HepG2 (cell line): ENCODE results near the gene APLP1. TPM values are rescaled to one million over a fixed set of nuclear protein-coding genes. Genes with fewer than 3 reads are reported as not detected.

Source experiments
- AGO2 ChIP-seq: fragments of 200-400 bp; formaldehyde crosslinking; optimal IDR thresholded peaks from 2 replicates; pipeline ENCODE3; 2017; ENCODE audit warnings: mild to moderate bottlenecking, low read depth, low read length, moderate library complexity
- CREM ChIP-seq, 2 experiments: sonication (generic) in 1 of 2; formaldehyde crosslinking in 1 of 2; IDR thresholded peaks; 2 replicates each; pipeline versions ENCODE4 v1.4.0 to v1.6.1; 2016 to 2020; ENCODE audit warnings: antibody characterized with exemption in 1 of 2, mild to moderate bottlenecking in 1 of 2, missing genetic modification reagents in 1 of 2
- FOXP4 ChIP-seq: sonication (generic); formaldehyde crosslinking; IDR thresholded peaks from 2 replicates; pipeline ENCODE4 v1.4.0; 2020; ENCODE audit warnings: missing genetic modification reagents
- MAFG ChIP-seq: sonication (generic); formaldehyde crosslinking; IDR thresholded peaks from 2 replicates; pipeline ENCODE4 v1.5.1; 2020; ENCODE audit warnings: mild to moderate bottlenecking, missing genetic modification reagents
- MAZ ChIP-seq, 2 experiments: sonication (generic) in 1 of 2; formaldehyde crosslinking in 1 of 2; IDR thresholded peaks; 2 replicates each; pipeline versions ENCODE4 v1.5.0 to v1.6.1; 2012 to 2020; ENCODE audit warnings: low read depth in 2 of 2, mild to moderate bottlenecking in 2 of 2, borderline replicate concordance in 1 of 2, improper control_type of control experiment in 1 of 2, low read length in 1 of 2, missing genetic modification reagents in 1 of 2, moderate library complexity in 1 of 2
- MXD3 ChIP-seq: IDR thresholded peaks from 2 replicates; pipeline ENCODE4 v1.6.1; 2016; ENCODE audit warnings: mild to moderate bottlenecking, missing biosample characterization, missing genetic modification reagents
- NFE2L2 ChIP-seq: fragments of 150-350 bp; IDR thresholded peaks from 2 replicates; pipeline ENCODE4 v1.6.1; 2014; ENCODE audit warnings: low read length
- POLR2A ChIP-seq, 2 experiments: IDR thresholded peaks; 2 replicates each; pipeline ENCODE4 v1.6.1; 2011; ENCODE audit warnings: low read depth in 2 of 2, low read length in 2 of 2, mild to moderate bottlenecking in 1 of 2, moderate library complexity in 1 of 2; ENCODE audit not compliant: insufficient read depth in 1 of 2
- PPARG ChIP-seq: conservative IDR thresholded peaks from 2 replicates; pipeline ENCODE4 v1.6.1; 2016; ENCODE audit warnings: missing biosample characterization, missing genetic modification reagents
- SIX4 ChIP-seq: sonication (generic); formaldehyde crosslinking; IDR thresholded peaks from 2 replicates; pipeline ENCODE4 v1.4.0; 2020; ENCODE audit warnings: missing genetic modification reagents
- SMAD3 ChIP-seq: sonication (generic); formaldehyde crosslinking; IDR thresholded peaks from 2 replicates; pipeline ENCODE4 v1.4.0; 2020; ENCODE audit warnings: missing genetic modification reagents
- TP53 ChIP-seq: sonication (generic); formaldehyde crosslinking; conservative IDR thresholded peaks from 2 replicates; pipeline ENCODE4 v1.4.0; 2020; ENCODE audit warnings: missing genetic modification reagents
- ZBED4 ChIP-seq: sonication (generic); formaldehyde crosslinking; IDR thresholded peaks from 2 replicates; pipeline ENCODE4 v1.4.0; 2020; ENCODE audit warnings: missing genetic modification reagents, borderline replicate concordance
- ZBTB21 ChIP-seq: sonication (generic); formaldehyde crosslinking; IDR thresholded peaks from 2 replicates; pipeline ENCODE4 v1.4.0; 2020; ENCODE audit warnings: missing genetic modification reagents
- ZEB1 ChIP-seq: IDR thresholded peaks from 2 replicates; pipeline ENCODE4 v1.6.1; 2012; ENCODE audit warnings: mild to moderate bottlenecking, low read depth, inconsistent platforms; ENCODE audit not compliant: insufficient replicate concordance
- ZNF296 ChIP-seq: sonication (generic); formaldehyde crosslinking; conservative IDR thresholded peaks from 2 replicates; pipeline ENCODE4 v1.5.0; 2020; ENCODE audit warnings: mild to moderate bottlenecking, missing genetic modification reagents
- ZNF414 ChIP-seq: sonication (generic); formaldehyde crosslinking; IDR thresholded peaks from 2 replicates; pipeline ENCODE4 v1.5.0; 2020; ENCODE audit warnings: missing genetic modification reagents
- ZNF503 ChIP-seq: sonication (generic); formaldehyde crosslinking; IDR thresholded peaks from 2 replicates; pipeline ENCODE4 v1.4.0; 2020; ENCODE audit warnings: missing genetic modification reagents
- ZNF784 ChIP-seq: sonication (generic); formaldehyde crosslinking; IDR thresholded peaks from 2 replicates; pipeline ENCODE4 v1.5.1; 2020; ENCODE audit warnings: missing genetic modification reagents, mild to moderate bottlenecking, borderline replicate concordance
- polyA plus RNA-seq, 8 experiments: library from polyadenylated mRNA; depleted of rRNA in 3 of 8; stranded (reverse) in 7 of 8; unstranded in 1 of 8; fragments of >200 nt; fragmentation: Illumina TruSeq in 4 of 8; extraction: Trizol in 4 of 8; gene quantifications; 2 replicates each; pipeline versions ENCODE4 v1.2.1 to v1.2.3, GENCODE V29; 2011 to 2016; ENCODE audit warnings: low read depth in 4 of 8, missing spikeins in 1 of 8, mixed read lengths in 1 of 8; ENCODE audit not compliant: insufficient read depth in 1 of 8
- total RNA-seq, 5 experiments: library from RNA; depleted of rRNA; stranded (reverse); fragments of >200 nt; fragmentation: Illumina TruSeq; extraction: Trizol; gene quantifications; 2 replicates each; pipeline ENCODE4 v1.2.3, GENCODE V29; 2016; ENCODE audit warnings: low read depth in 1 of 5

The APLP1 gene
- total and polyA plus RNA-seq, 2 of the 13 experiments (the other 11 are each of a cell fraction or from before 2014, with no cell fraction given), result 2.0 to 2.9 TPM

GRCh38 chr19:35899547-35900214, 31.3 kb downstream of the APLP1 start (continued):
- no peak for TF ChIP-seq ZNF296 (CRISPR knock-in tag)
- TF ChIP-seq MAFG (CRISPR knock-in tag), result no peak
- no peak for TF ChIP-seq TP53 (CRISPR knock-in tag)
- TF ChIP-seq PPARG (CRISPR knock-in tag), result no peak
- no peak for TF ChIP-seq ZEB1
- TF ChIP-seq FOXP4 (CRISPR knock-in tag), result no peak
- TF ChIP-seq NFE2L2, result no peak
- TF ChIP-seq MXD3 (CRISPR knock-in tag), result no peak
- peak; percentile 51; the same call in 1 of the 2 replicates for TF ChIP-seq ZNF414
- TF ChIP-seq ZBED4 (CRISPR knock-in tag), result no peak
- TF ChIP-seq MAZ (IDR thresholded peaks at IDR 0.05; ENCODE audit: borderline replicate concordance, low read depth, low read length), result peak; percentile 81
- TF ChIP-seq MAZ (CRISPR knock-in tag; IDR thresholded peaks at IDR 0.05; ENCODE audit: low read depth), result peak; percentile 70; the same call in 1 of the 2 replicates
- TF ChIP-seq POLR2A (IDR thresholded peaks at IDR 0.05; ENCODE audit: insufficient read depth in 1 of 2, low read depth in 2 of 2, low read length in 2 of 2), result peak in 1 of 2 experiments; percentile 57; a peak in 2 of 4 replicates
- TF ChIP-seq CREM (IDR thresholded peaks at IDR 0.05), result no peak
- TF ChIP-seq CREM (CRISPR knock-in tag; IDR thresholded peaks at IDR 0.05), result no peak
- TF ChIP-seq ZNF784 (CRISPR knock-in tag), result no peak
- TF ChIP-seq SMAD3 (CRISPR knock-in tag), result no peak
- no peak for TF ChIP-seq ZNF503 (CRISPR knock-in tag)
- no peak for TF ChIP-seq ZBTB21 (CRISPR knock-in tag)
- no peak for TF ChIP-seq AGO2
- no peak for TF ChIP-seq SIX4 (CRISPR knock-in tag)
